Mucosa of rectum (tissue), 2 donors: ENCODE data around the gene ACSL1.

ENCODE experiments used
- H3K27ac ChIP-seq, 2 donors: one replicate each; pipeline ENCODE4 v1.7.0; 2013; ENCODE audit warnings: inconsistent platforms in 2 of 2, low read depth in 2 of 2, low read length in 2 of 2
- H3K27me3 ChIP-seq, 2 donors: one replicate each; pipeline ENCODE4 v1.7.0; 2013; ENCODE audit warnings: low read length in 2 of 2; ENCODE audit not compliant: control insufficient read depth in 2 of 2, insufficient read depth in 2 of 2
- H3K36me3 ChIP-seq, 2 donors: one replicate each; pipeline ENCODE4 v1.7.0; 2013; ENCODE audit warnings: low read length in 2 of 2; ENCODE audit not compliant: control insufficient read depth in 2 of 2, insufficient read depth in 2 of 2
- H3K4me1 ChIP-seq, 2 donors: one replicate each; pipeline ENCODE4 v1.7.0; 2013; ENCODE audit warnings: low read length in 2 of 2, mild to moderate bottlenecking in 1 of 2; ENCODE audit not compliant: control insufficient read depth in 2 of 2, insufficient read depth in 2 of 2
- H3K4me3 ChIP-seq, 2 donors: one replicate each; pipeline ENCODE4 v1.7.0; 2013; ENCODE audit warnings: low read length in 2 of 2
- H3K9ac ChIP-seq, 2 donors: one replicate each; pipeline ENCODE4 v1.7.0; 2013; ENCODE audit warnings: low read length in 2 of 2, low read depth in 1 of 2, mild to moderate bottlenecking in 1 of 2
- H3K9me3 ChIP-seq, 2 donors: one replicate each; pipeline ENCODE4 v1.7.0; 2013; ENCODE audit warnings: low read length in 2 of 2; ENCODE audit not compliant: control insufficient read depth in 2 of 2
- donor health status: healthy.
- donor health status: Normal muscosa, but diverticular disease.

ACSL1 gene

DNA sequence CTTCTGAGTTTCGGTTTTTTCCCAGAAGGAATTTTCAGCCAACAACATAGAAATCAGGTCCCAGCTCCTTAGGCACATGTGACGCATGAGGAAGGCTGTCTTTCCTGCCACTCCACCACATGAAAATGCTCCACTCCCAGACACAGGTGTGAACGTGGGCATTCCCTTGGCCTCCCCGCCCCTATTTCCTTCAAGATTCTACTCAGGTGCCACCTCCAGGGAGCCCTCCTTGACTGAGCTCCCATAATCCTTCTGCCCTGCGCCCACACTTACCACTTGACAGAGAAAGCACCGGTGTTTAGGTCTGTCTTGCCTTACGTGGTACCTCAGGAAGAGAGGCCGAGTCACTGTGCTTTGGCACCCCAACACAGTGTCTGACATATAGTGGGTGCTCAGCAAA, 47.4 kb downstream of the ACSL1 start:
- Histone ChIP-seq H3K36me3 (peaks cover 2 to 3% of the 10 kb centered on the region in 2 donors), H3K27ac (no peak overlapping the region), H3K27me3 (no peaks in the 10 kb centered on the region), H3K4me1 (peaks cover 0 to 3% of the 10 kb centered on the region in 2 donors), H3K4me3 (no peak overlapping the region), H3K9me3 (no peaks in the 10 kb centered on the region), H3K9ac (no peak overlapping the region)

DNA sequence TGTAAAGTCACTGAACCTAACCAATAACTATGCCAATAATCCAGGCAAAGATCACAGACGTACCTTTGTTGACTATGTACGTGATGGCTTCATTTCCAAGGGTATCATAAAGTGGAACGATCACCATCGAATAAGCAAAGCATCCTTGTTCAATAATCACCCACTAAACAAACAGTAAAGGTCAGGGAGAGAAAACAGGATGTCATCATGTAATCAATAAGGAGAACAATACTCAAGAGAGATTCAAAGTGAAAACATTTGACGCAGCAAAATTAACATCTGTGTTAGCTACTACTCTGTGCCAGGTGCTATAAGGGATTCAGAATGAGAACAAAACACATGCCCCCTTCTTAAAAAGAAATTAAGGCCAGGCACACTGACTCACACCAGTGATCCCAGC, 48.9 kb downstream of the ACSL1 start:
- Histone ChIP-seq H3K27me3 (no peaks in the 10 kb centered on the region), H3K9ac (no peak overlapping the region), H3K36me3 (peaks cover 0 to 8% of the 10 kb centered on the region in 2 donors), H3K4me1 (no peaks in the 10 kb centered on the region), H3K4me3 (no peak overlapping the region), H3K9me3 (no peaks in the 10 kb centered on the region), H3K27ac (no peak overlapping the region)

- no peaks in the 10 kb centered on the region for H3K27me3 ChIP-seq
- no peak overlapping the region for H3K9ac ChIP-seq
- peaks cover 0 to 8% of the 10 kb centered on the region in 2 donors for H3K36me3 ChIP-seq
- no peak overlapping the region for H3K4me3 ChIP-seq
- no peak overlapping the region for H3K27ac ChIP-seq
- H3K9me3 ChIP-seq = no peaks in the 10 kb centered on the region
- no peaks in the 10 kb centered on the region for H3K4me1 ChIP-seq
These were observed 49.8 kb downstream of the ACSL1 start for GRCh38 chr4:184775854-184776555.

DNA sequence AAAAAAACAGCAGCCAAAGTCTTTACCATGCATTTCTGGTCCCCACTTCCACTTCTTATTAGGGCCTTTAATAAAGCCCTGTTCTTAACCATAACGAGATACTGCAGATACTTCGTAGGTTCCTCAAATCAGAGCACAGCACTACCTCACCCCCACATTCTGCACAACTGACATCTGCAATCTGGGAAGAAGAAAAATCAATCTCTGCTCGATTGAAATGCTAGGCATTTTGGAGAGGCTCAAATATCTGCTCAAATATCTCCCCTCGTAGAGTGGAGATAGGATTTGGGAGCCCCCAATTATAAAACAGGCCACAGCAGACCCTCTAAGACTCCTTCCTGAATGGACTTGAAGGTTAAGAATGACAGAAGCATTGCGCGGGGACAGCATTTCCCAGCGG, 51.6 kb downstream of the ACSL1 start:
- H3K9ac ChIP-seq = no peak overlapping the region
- H3K27ac ChIP-seq = no peak overlapping the region
- no peaks in the 10 kb centered on the region for H3K27me3 ChIP-seq
- H3K36me3 ChIP-seq = peaks cover 3 to 8% of the 10 kb centered on the region in 2 donors
- no peaks in the 10 kb centered on the region for H3K9me3 ChIP-seq
- H3K4me1 ChIP-seq = no peaks in the 10 kb centered on the region
- no peak overlapping the region for H3K4me3 ChIP-seq

DNA sequence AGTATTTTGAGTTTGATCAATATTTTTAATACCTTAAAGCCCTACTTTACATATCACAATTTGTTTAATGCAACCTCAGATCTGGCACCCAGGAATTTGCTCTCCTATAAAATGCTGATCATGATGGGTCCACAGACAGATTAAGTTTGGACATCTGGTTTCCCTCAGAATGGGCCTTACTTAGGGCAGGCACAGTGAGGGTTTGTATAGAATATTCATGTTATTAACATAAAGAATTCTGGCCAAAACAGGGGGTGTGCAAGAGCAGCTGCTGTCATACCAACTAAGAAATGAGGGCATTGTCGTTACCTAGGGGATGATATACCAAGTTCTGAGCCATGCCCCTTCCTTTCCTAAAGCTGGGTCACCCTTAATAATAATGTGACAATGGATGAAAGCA, 54.4 kb downstream of the ACSL1 start:
- H3K27ac ChIP-seq = no peak overlapping the region
- H3K36me3 ChIP-seq = peaks cover 7 to 15% of the 10 kb centered on the region in 2 donors
- H3K27me3 ChIP-seq = no peaks in the 10 kb centered on the region

GRCh38 chr4:184769141-184769765, 56.5 kb downstream of the ACSL1 start:
- H3K27me3 ChIP-seq = no peaks in the 10 kb centered on the region
- H3K4me3 ChIP-seq = no peak overlapping the region
- no peak overlapping the region for H3K27ac ChIP-seq
- no peak overlapping the region for H3K9ac ChIP-seq
- no peaks in the 10 kb centered on the region for H3K4me1 ChIP-seq
- H3K9me3 ChIP-seq = no peaks in the 10 kb centered on the region
- H3K36me3 ChIP-seq = peaks cover 13 to 16% of the 10 kb centered on the region in 2 donors

More for the DNA sequence above, 54.4 kb downstream of the ACSL1 start:
- H3K4me1 ChIP-seq = no peaks in the 10 kb centered on the region
- H3K4me3 ChIP-seq = no peak overlapping the region
- H3K9ac ChIP-seq = no peak overlapping the region
- H3K9me3 ChIP-seq = no peaks in the 10 kb centered on the region

DNA sequence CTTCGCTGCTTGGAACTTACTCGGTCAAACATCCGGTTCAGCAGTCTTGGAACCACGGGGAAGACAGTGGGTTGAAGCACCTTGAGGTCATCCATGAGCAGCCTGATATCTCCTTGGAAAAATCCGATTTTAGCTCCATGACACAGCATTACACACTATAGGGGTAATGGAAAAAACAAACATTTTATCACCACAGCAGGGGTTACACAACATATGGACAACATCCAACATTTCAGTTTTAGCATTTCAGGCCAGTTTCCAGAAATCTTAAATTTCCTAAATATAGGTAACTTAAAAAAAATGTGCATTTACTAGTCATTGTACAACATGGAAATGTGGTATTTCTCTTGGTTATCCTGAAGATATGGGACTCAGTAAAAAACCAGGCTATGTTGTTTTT, 57.5 kb downstream of the ACSL1 start:
- H3K9ac ChIP-seq = no peak overlapping the region
- no peaks in the 10 kb centered on the region for H3K4me1 ChIP-seq
- no peaks in the 10 kb centered on the region for H3K27me3 ChIP-seq
- H3K9me3 ChIP-seq = no peaks in the 10 kb centered on the region
- no peak overlapping the region for H3K4me3 ChIP-seq
- no peak overlapping the region for H3K27ac ChIP-seq
- peaks cover 15 to 16% of the 10 kb centered on the region in 2 donors for H3K36me3 ChIP-seq

GRCh38 chr4:184766446-184766845, 59.3 kb downstream of the ACSL1 start:
- H3K27ac ChIP-seq = no peak overlapping the region
- H3K4me3 ChIP-seq = no peak overlapping the region
- H3K9me3 ChIP-seq = no peaks in the 10 kb centered on the region
- H3K36me3 ChIP-seq = peaks cover 12 to 21% of the 10 kb centered on the region in 2 donors
- H3K4me1 ChIP-seq = no peaks in the 10 kb centered on the region
- no peak overlapping the region for H3K9ac ChIP-seq
- H3K27me3 ChIP-seq = no peaks in the 10 kb centered on the region

- H3K27ac ChIP-seq = no peak overlapping the region
- peaks cover 12 to 21% of the 10 kb centered on the region in 2 donors for H3K36me3 ChIP-seq
- no peaks in the 10 kb centered on the region for H3K9me3 ChIP-seq
- H3K27me3 ChIP-seq = no peaks in the 10 kb centered on the region
- H3K9ac ChIP-seq = no peak overlapping the region
- no peaks in the 10 kb centered on the region for H3K4me1 ChIP-seq
- no peak overlapping the region for H3K4me3 ChIP-seq
These were observed 60.1 kb downstream of the ACSL1 start for GRCh38 chr4:184765473-184766340.

GRCh38 chr4:184764601-184765000, 61.2 kb downstream of the ACSL1 start:
- Histone ChIP-seq H3K9ac (no peak overlapping the region), H3K4me3 (no peak overlapping the region), H3K27ac (no peak overlapping the region), H3K36me3 (peaks cover 12 to 27% of the 10 kb centered on the region in 2 donors), H3K27me3 (no peaks in the 10 kb centered on the region), H3K4me1 (no peaks in the 10 kb centered on the region), H3K9me3 (no peaks in the 10 kb centered on the region)
